Measurements from ENCODE around the gene SLC35C1. TPM values are rescaled to one million over a fixed set of nuclear protein-coding genes. Genes with fewer than 3 reads are reported as not detected.

The SLC35C1 gene
- polyA plus RNA-seq, 1 experiment, result 4.7 TPM

GRCh38 chr11:45860764-45861510 lies 56.0 kb downstream of the SLC35C1 start:
- CTCF ChIA-PET, result interaction anchor here (0.6 to 8.1 kb wide), 5 partner anchors 12 to 416 kb away, joined by 3 to 75 read pairs (median 4); partner anchors contain the start of gene CRY2
- H3K4me3 ChIP-seq (ENCODE audit: low read depth, low read length), result no peak overlapping the region
- no peaks in the 10 kb centered on the region for H3K9me3 ChIP-seq (ENCODE audit: control insufficient read depth, insufficient read depth, low read length)
- TF ChIP-seq CTCF (IDR thresholded peaks at IDR 0.05; ENCODE audit: low read depth, low read length), result no peak
- POLR2A ChIA-PET, result interaction anchor here (0.5 to 0.9 kb wide), 2 partner anchors 14 to 414 kb away, joined by 3 to 4 read pairs; no protein-coding TSS in a partner anchor
- no peak for DNase-seq (ENCODE audit: low read depth, low spot score)
- H3K27ac ChIP-seq (ENCODE audit: low read depth, low read length), result peak overlapping the region; percentile 95
- no peaks in the 10 kb centered on the region for H3K27me3 ChIP-seq (ENCODE audit: control insufficient read depth, insufficient read depth, low read length)

Other genes starting within 250 kb of the SLC35C1 start
- 0.06 and 0.16 TPM in 2 replicates for gene CHST1, start 139.5 kb upstream of the SLC35C1 start, polyA plus RNA-seq (2011; rRNA removed)
- gene CRY2, start 42.3 kb downstream of the SLC35C1 start, polyA plus RNA-seq (2011; rRNA removed), result 11.7 and 13.3 TPM in 2 replicates
- 5.6 and 7.6 TPM in 2 replicates for gene MAPK8IP1, start 80.5 kb downstream of the SLC35C1 start, polyA plus RNA-seq (2011; rRNA removed)
- gene FREY1, start 102.1 kb downstream of the SLC35C1 start, polyA plus RNA-seq (2011; rRNA removed), result 0.35 TPM in 1 of 2 replicates, not detected in the other
- 16.0 and 18.8 TPM in 2 replicates for gene PEX16, start 112.7 kb downstream of the SLC35C1 start, polyA plus RNA-seq (2011; rRNA removed)
- not detected in 2 replicates for gene LARGE2, start 117.5 kb downstream of the SLC35C1 start, polyA plus RNA-seq (2011; rRNA removed)